Osteoblast (primary cell): ENCODE measurements around the gene DTNB. TPM values are rescaled to one million over a fixed set of nuclear protein-coding genes. Genes with fewer than 3 reads are reported as not detected.

Source experiments
- DNase-seq: peaks from one replicate; pipeline ENCODE4 v3.0.0; 2011; ENCODE audit warnings: low spot score, mixed read lengths; ENCODE audit not compliant: insufficient read length; ENCODE audit errors: missing footprints
- H2AFZ ChIP-seq: 2 replicates; pipeline ENCODE4 v1.6.0; 2011; ENCODE audit warnings: mild to moderate bottlenecking, low read length
- H3K27ac ChIP-seq: 2 replicates; pipeline ENCODE4 v1.5.1; 2011; ENCODE audit warnings: mild to moderate bottlenecking, low read depth, low read length, moderate library complexity
- H3K27me3 ChIP-seq: 2 replicates; pipeline ENCODE4 v1.6.0; 2012; ENCODE audit warnings: mild to moderate bottlenecking, control low read depth, inconsistent platforms, low read length, moderate library complexity; ENCODE audit not compliant: insufficient read depth
- H3K36me3 ChIP-seq: 2 replicates; pipeline ENCODE4 v1.5.1; 2011; ENCODE audit warnings: mild to moderate bottlenecking, low read length, control low read depth, moderate library complexity; ENCODE audit not compliant: insufficient read depth
- H3K4me1 ChIP-seq: 2 replicates; pipeline ENCODE4 v1.5.1; 2011; ENCODE audit warnings: mild to moderate bottlenecking, low read length, control low read depth, moderate library complexity; ENCODE audit not compliant: insufficient read depth
- H3K4me2 ChIP-seq: 2 replicates; pipeline ENCODE4 v1.6.0; 2011; ENCODE audit warnings: mild to moderate bottlenecking, low read length; ENCODE audit not compliant: insufficient read depth
- H3K4me3 ChIP-seq: fragments of 200-600 bp; sonication (generic); 3 replicates; pipeline ENCODE4 v1.5.1; 2012; ENCODE audit warnings: mild to moderate bottlenecking, low read length, inconsistent platforms; ENCODE audit not compliant: insufficient read depth
- H3K79me2 ChIP-seq: 2 replicates; pipeline ENCODE4 v1.6.0; 2012; ENCODE audit warnings: mild to moderate bottlenecking, low read length, control low read depth, inconsistent platforms; ENCODE audit not compliant: insufficient read depth
- H3K9me3 ChIP-seq: 2 replicates; pipeline ENCODE4 v1.5.1; 2011; ENCODE audit warnings: low read depth, low read length, control low read depth
- H4K20me1 ChIP-seq: 2 replicates; pipeline ENCODE4 v1.6.0; 2012; ENCODE audit warnings: mild to moderate bottlenecking, low read length, control low read depth; ENCODE audit not compliant: insufficient read depth
- total RNA-seq: library from RNA; depleted of rRNA; stranded (reverse); fragments of >200 nt; gene quantifications from 2 replicates; pipeline ENCODE4 v1.2.3, GENCODE V29; 2012
- TF ChIP-seq, protein P1 (sequence below): IDR thresholded peaks from 2 replicates; pipeline ENCODE4 v1.5.1; 2011; ENCODE audit warnings: mild to moderate bottlenecking, low read depth, low read length, moderate library complexity; ENCODE audit errors: extremely low read depth

Gene DTNB
- total RNA-seq, 1 donor, result 9.8 TPM

- no peak overlapping the region for H3K4me2 ChIP-seq
- no peaks in the 10 kb centered on the region for H3K36me3 ChIP-seq
- TF ChIP-seq, protein P1, sequence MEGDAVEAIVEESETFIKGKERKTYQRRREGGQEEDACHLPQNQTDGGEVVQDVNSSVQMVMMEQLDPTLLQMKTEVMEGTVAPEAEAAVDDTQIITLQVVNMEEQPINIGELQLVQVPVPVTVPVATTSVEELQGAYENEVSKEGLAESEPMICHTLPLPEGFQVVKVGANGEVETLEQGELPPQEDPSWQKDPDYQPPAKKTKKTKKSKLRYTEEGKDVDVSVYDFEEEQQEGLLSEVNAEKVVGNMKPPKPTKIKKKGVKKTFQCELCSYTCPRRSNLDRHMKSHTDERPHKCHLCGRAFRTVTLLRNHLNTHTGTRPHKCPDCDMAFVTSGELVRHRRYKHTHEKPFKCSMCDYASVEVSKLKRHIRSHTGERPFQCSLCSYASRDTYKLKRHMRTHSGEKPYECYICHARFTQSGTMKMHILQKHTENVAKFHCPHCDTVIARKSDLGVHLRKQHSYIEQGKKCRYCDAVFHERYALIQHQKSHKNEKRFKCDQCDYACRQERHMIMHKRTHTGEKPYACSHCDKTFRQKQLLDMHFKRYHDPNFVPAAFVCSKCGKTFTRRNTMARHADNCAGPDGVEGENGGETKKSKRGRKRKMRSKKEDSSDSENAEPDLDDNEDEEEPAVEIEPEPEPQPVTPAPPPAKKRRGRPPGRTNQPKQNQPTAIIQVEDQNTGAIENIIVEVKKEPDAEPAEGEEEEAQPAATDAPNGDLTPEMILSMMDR, result no peak
- H3K4me3 ChIP-seq, result no peak overlapping the region
- no peak overlapping the region for H2AFZ ChIP-seq
- no peaks in the 10 kb centered on the region for H4K20me1 ChIP-seq
- DNase-seq, result no peak
- H3K27ac ChIP-seq, result no peak overlapping the region
- H3K79me2 ChIP-seq, result no peaks in the 10 kb centered on the region
- no peaks in the 10 kb centered on the region for H3K9me3 ChIP-seq
- no peaks in the 10 kb centered on the region for H3K4me1 ChIP-seq
- no peaks in the 10 kb centered on the region for H3K27me3 ChIP-seq
Measured at GRCh38 chr2:25632396-25632795, 41.0 kb downstream of the DTNB start.

- Histone ChIP-seq H3K27ac (no peak overlapping the region), H2AFZ (no peak overlapping the region), H4K20me1 (no peaks in the 10 kb centered on the region), H3K4me1 (no peaks in the 10 kb centered on the region), H3K4me3 (no peak overlapping the region), H3K36me3 (no peaks in the 10 kb centered on the region), H3K27me3 (no peaks in the 10 kb centered on the region), H3K9me3 (no peaks in the 10 kb centered on the region), H3K4me2 (no peak overlapping the region), H3K79me2 (no peaks in the 10 kb centered on the region)
- TF ChIP-seq, protein P1, result no peak
- DNase-seq, result no peak
Measured at GRCh38 chr2:25624635-25625034, 48.7 kb downstream of the DTNB start.

- DNase-seq, result no peak
- Histone ChIP-seq H4K20me1 (no peaks in the 10 kb centered on the region), H3K27ac (no peak overlapping the region), H3K27me3 (no peaks in the 10 kb centered on the region), H3K4me1 (peaks cover 9% of the 10 kb centered on the region), H3K36me3 (no peaks in the 10 kb centered on the region), H2AFZ (no peak overlapping the region), H3K79me2 (no peaks in the 10 kb centered on the region), H3K4me3 (no peak overlapping the region), H3K4me2 (no peak overlapping the region), H3K9me3 (no peaks in the 10 kb centered on the region)
- TF ChIP-seq, protein P1, result no peak
Measured at GRCh38 chr2:25623361-25623760, 50.0 kb downstream of the DTNB start.

- no peaks in the 10 kb centered on the region for H3K79me2 ChIP-seq
- no peak overlapping the region for H3K4me3 ChIP-seq
- no peaks in the 10 kb centered on the region for H3K27me3 ChIP-seq
- TF ChIP-seq, protein P1, result no peak
- H3K4me2 ChIP-seq, result no peak overlapping the region
- H2AFZ ChIP-seq, result no peak overlapping the region
- no peaks in the 10 kb centered on the region for H3K36me3 ChIP-seq
- no peaks in the 10 kb centered on the region for H3K9me3 ChIP-seq
- peaks cover 20% of the 10 kb centered on the region for H3K4me1 ChIP-seq
- no peaks in the 10 kb centered on the region for H4K20me1 ChIP-seq
- H3K27ac ChIP-seq, result no peak overlapping the region
- DNase-seq, result no peak
Measured at GRCh38 chr2:25620711-25621110, 52.7 kb downstream of the DTNB start.
